Effector memory CD4-positive, alpha-beta T cell (primary cell): Measurements from ENCODE around the gene SMIM38.

ENCODE experiments used
- DNase-seq, 3 donors: peaks; one replicate each; pipeline ENCODE4 v3.0.0-alpha.2; 2020
- H3K27ac ChIP-seq: 2 replicates; pipeline ENCODE4 v1.7.0; 2013; ENCODE audit warnings: mild to moderate bottlenecking, low read length, moderate library complexity; ENCODE audit not compliant: insufficient read depth, poor library complexity, severe bottlenecking
- H3K27me3 ChIP-seq: replicated peaks from 2 replicates; pipeline ENCODE4 v1.7.0; 2013; ENCODE audit warnings: mild to moderate bottlenecking, low read length; ENCODE audit not compliant: insufficient read depth, control insufficient read depth, poor library complexity, severe bottlenecking
- H3K36me3 ChIP-seq: 2 replicates; pipeline ENCODE4 v1.7.0; 2013; ENCODE audit warnings: mild to moderate bottlenecking, low read length, moderate library complexity; ENCODE audit not compliant: control insufficient read depth, insufficient read depth
- H3K4me1 ChIP-seq: 2 replicates; pipeline ENCODE4 v1.7.0; 2013; ENCODE audit warnings: low read length, mild to moderate bottlenecking; ENCODE audit not compliant: control insufficient read depth, insufficient read depth, poor library complexity, severe bottlenecking
- H3K4me3 ChIP-seq: 2 replicates; pipeline ENCODE4 v1.7.0; 2013; ENCODE audit warnings: low read length, low read depth, mild to moderate bottlenecking; ENCODE audit not compliant: insufficient read depth, poor library complexity, severe bottlenecking
- H3K9me3 ChIP-seq: 2 replicates; pipeline ENCODE4 v1.7.0; 2013; ENCODE audit warnings: mild to moderate bottlenecking, low read length, moderate library complexity; ENCODE audit not compliant: control insufficient read depth

Gene SMIM38

GRCh38 chr11:69150175-69150574 lies 5.6 kb upstream of the SMIM38 start:
- Histone ChIP-seq H3K9me3 (no peaks in the 10 kb centered on the region), H3K27me3 (no peaks in the 10 kb centered on the region), H3K27ac (no peak overlapping the region), H3K4me1 (no peaks in the 10 kb centered on the region), H3K36me3 (no peaks in the 10 kb centered on the region), H3K4me3 (no peak overlapping the region)
- DNase-seq = no peak

- no peak overlapping the region for H3K4me3 ChIP-seq
- no peak overlapping the region for H3K27ac ChIP-seq
- no peak for DNase-seq
- no peaks in the 10 kb centered on the region for H3K36me3 ChIP-seq
- H3K27me3 ChIP-seq = no peaks in the 10 kb centered on the region
- H3K9me3 ChIP-seq = no peaks in the 10 kb centered on the region
- no peaks in the 10 kb centered on the region for H3K4me1 ChIP-seq
Observed at GRCh38 chr11:69151836-69152235, 3.9 kb upstream of the SMIM38 start.

GRCh38 chr11:69152733-69153421 lies 2.9 kb upstream of the SMIM38 start:
- DNase-seq = no peak
- Histone ChIP-seq H3K9me3 (no peaks in the 10 kb centered on the region), H3K4me3 (no peak overlapping the region), H3K4me1 (no peaks in the 10 kb centered on the region), H3K27ac (no peak overlapping the region), H3K36me3 (no peaks in the 10 kb centered on the region), H3K27me3 (no peaks in the 10 kb centered on the region)

GRCh38 chr11:69153661-69154060 lies 2.1 kb upstream of the SMIM38 start:
- DNase-seq = no peak
- Histone ChIP-seq H3K36me3 (no peaks in the 10 kb centered on the region), H3K4me3 (no peak overlapping the region), H3K4me1 (no peaks in the 10 kb centered on the region), H3K9me3 (no peaks in the 10 kb centered on the region), H3K27me3 (no peaks in the 10 kb centered on the region), H3K27ac (no peak overlapping the region)

GRCh38 chr11:69154211-69154913 lies 1.4 kb upstream of the SMIM38 start:
- H3K4me3 ChIP-seq = no peak overlapping the region
- no peak for DNase-seq
- no peaks in the 10 kb centered on the region for H3K4me1 ChIP-seq
- H3K27me3 ChIP-seq = no peaks in the 10 kb centered on the region
- H3K27ac ChIP-seq = no peak overlapping the region
- H3K36me3 ChIP-seq = no peaks in the 10 kb centered on the region
- no peaks in the 10 kb centered on the region for H3K9me3 ChIP-seq

- DNase-seq = no peak
- Histone ChIP-seq H3K36me3 (no peaks in the 10 kb centered on the region), H3K4me1 (no peaks in the 10 kb centered on the region), H3K4me3 (no peak overlapping the region), H3K9me3 (no peaks in the 10 kb centered on the region), H3K27me3 (no peaks in the 10 kb centered on the region), H3K27ac (no peak overlapping the region)
Observed at GRCh38 chr11:69154938-69155301, 815 bp upstream of the SMIM38 start.

GRCh38 chr11:69156235-69156639 lies 502 bp downstream of the SMIM38 start:
- H3K9me3 ChIP-seq = no peaks in the 10 kb centered on the region
- H3K4me1 ChIP-seq = no peaks in the 10 kb centered on the region
- no peaks in the 10 kb centered on the region for H3K27me3 ChIP-seq
- no peaks in the 10 kb centered on the region for H3K36me3 ChIP-seq
- no peak overlapping the region for H3K4me3 ChIP-seq
- DNase-seq = no peak
- H3K27ac ChIP-seq = no peak overlapping the region

- no peak overlapping the region for H3K27ac ChIP-seq
- no peaks in the 10 kb centered on the region for H3K27me3 ChIP-seq
- H3K4me3 ChIP-seq = no peak overlapping the region
- H3K9me3 ChIP-seq = no peaks in the 10 kb centered on the region
- H3K36me3 ChIP-seq = no peaks in the 10 kb centered on the region
- no peaks in the 10 kb centered on the region for H3K4me1 ChIP-seq
- DNase-seq = no peak
Observed at GRCh38 chr11:69156673-69157155, 979 bp downstream of the SMIM38 start.

GRCh38 chr11:69157156-69157821 lies 1.6 kb downstream of the SMIM38 start:
- Histone ChIP-seq H3K4me3 (no peak overlapping the region), H3K4me1 (no peaks in the 10 kb centered on the region), H3K27ac (no peak overlapping the region), H3K36me3 (no peaks in the 10 kb centered on the region), H3K27me3 (no peaks in the 10 kb centered on the region), H3K9me3 (no peaks in the 10 kb centered on the region)
- DNase-seq = no peak

- Histone ChIP-seq H3K9me3 (no peaks in the 10 kb centered on the region), H3K27ac (no peak overlapping the region), H3K36me3 (no peaks in the 10 kb centered on the region), H3K4me3 (no peak overlapping the region), H3K27me3 (no peaks in the 10 kb centered on the region), H3K4me1 (no peaks in the 10 kb centered on the region)
- DNase-seq = no peak
Observed at GRCh38 chr11:69157822-69158231, 2.1 kb downstream of the SMIM38 start.
